ENCODE data around the gene PTPRK.

DNA sequence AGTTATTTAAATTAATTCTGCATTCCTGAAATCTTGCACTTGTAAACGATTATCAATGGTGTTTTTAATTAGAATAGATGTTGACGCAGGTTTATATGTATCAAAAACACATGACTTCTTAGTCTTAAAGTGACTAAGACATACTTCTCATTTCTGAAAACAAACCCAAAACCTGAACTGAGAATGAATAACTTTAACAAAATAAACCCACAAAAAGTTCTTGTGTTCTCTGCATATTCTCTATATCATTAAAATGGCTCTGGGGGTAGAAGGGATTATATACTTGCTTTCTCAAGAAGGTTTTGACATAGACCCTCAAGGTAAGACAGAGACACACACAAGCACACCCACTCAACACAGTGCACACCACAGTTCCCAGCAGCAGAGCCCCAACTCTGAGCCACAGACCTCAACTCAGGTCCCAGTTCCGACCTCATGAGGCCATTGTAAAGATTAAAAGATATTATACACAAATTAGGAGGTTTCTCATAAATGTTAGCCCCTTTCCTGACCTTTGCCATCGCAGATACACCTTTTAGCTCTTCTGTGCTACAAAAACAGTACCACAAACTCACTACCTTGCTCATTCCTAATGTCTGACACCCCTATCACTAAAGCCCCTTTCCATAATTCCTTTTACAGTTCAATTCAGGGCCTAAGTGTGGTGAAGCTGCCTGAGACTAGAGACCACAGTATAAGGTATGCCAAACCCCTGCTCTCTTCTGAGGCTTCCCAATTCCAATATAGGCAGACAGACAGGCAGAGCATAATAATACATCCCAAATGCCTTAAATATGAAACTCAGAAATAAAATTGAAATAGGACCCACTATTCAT, 267.8 kb downstream of the PTPRK start:
- TF ChIP-seq POLR2AphosphoS5 (IDR thresholded peaks at IDR 0.05) (no peak), POLR2A (IDR thresholded peaks at IDR 0.05) (no peak), EP300 (IDR thresholded peaks at IDR 0.05; ENCODE audit: low read depth) (no peak)
- TF ChIP-seq, protein P1, sequence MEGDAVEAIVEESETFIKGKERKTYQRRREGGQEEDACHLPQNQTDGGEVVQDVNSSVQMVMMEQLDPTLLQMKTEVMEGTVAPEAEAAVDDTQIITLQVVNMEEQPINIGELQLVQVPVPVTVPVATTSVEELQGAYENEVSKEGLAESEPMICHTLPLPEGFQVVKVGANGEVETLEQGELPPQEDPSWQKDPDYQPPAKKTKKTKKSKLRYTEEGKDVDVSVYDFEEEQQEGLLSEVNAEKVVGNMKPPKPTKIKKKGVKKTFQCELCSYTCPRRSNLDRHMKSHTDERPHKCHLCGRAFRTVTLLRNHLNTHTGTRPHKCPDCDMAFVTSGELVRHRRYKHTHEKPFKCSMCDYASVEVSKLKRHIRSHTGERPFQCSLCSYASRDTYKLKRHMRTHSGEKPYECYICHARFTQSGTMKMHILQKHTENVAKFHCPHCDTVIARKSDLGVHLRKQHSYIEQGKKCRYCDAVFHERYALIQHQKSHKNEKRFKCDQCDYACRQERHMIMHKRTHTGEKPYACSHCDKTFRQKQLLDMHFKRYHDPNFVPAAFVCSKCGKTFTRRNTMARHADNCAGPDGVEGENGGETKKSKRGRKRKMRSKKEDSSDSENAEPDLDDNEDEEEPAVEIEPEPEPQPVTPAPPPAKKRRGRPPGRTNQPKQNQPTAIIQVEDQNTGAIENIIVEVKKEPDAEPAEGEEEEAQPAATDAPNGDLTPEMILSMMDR (IDR thresholded peaks at IDR 0.05) = no peak

Measured in transverse colon (tissue), 4 donors.